SU-DHL-6 (cell line): ENCODE results near the gene SYT5.

Experiments
- H2AFZ ChIP-seq: fragments of 200-600 bp; sonication (generic); 2 replicates; pipeline ENCODE4 v1.6.1; 2014; ENCODE audit warnings: low read depth, mild to moderate bottlenecking, moderate library complexity, mixed read lengths, antibody characterized with exemption, low read length; ENCODE audit not compliant: severe bottlenecking
- H3F3A ChIP-seq: fragments of 200-600 bp; shearing (Covaris generic); 2 replicates; pipeline ENCODE4 v1.6.0; 2016; ENCODE audit warnings: antibody characterized with exemption, mild to moderate bottlenecking; ENCODE audit not compliant: insufficient read depth
- H3K27ac ChIP-seq: fragments of 200-600 bp; sonication (generic); 2 replicates; pipeline ENCODE4 v1.5.1; 2016; ENCODE audit warnings: low read depth, mild to moderate bottlenecking, low read length, moderate library complexity, mixed read lengths
- H3K27me3 ChIP-seq: fragments of 200-600 bp; sonication (generic), shearing (Covaris generic); 2 replicates; pipeline ENCODE4 v1.6.0; 2014; ENCODE audit warnings: mild to moderate bottlenecking, low read length
- H3K36me3 ChIP-seq: fragments of 200-600 bp; sonication (generic); 2 replicates; pipeline ENCODE4 v1.6.1; 2014; ENCODE audit warnings: mild to moderate bottlenecking, low read length, mixed read lengths
- H3K4me2 ChIP-seq: fragments of 300-600, 200-600 bp; shearing (Covaris generic), sonication (generic); 2 replicates; pipeline ENCODE4 v1.6.0; 2014; ENCODE audit warnings: low read length, low read depth, mild to moderate bottlenecking; ENCODE audit not compliant: poor library complexity, severe bottlenecking
- H3K4me3 ChIP-seq: fragments of 200-600 bp; sonication (generic); 2 replicates; pipeline ENCODE4 v1.5.1; 2014; ENCODE audit warnings: antibody characterized with exemption, low read length, mild to moderate bottlenecking, mixed read lengths; ENCODE audit not compliant: insufficient read depth, poor library complexity, severe bottlenecking
- H3K79me2 ChIP-seq: fragments of 200-600 bp; sonication (generic); 2 replicates; pipeline ENCODE4 v1.6.1; 2014; ENCODE audit warnings: mild to moderate bottlenecking, low read length, moderate library complexity; ENCODE audit not compliant: insufficient read depth
- H3K9ac ChIP-seq: fragments of 200-600 bp; sonication (generic); 2 replicates; pipeline ENCODE4 v1.7.0; 2014; ENCODE audit warnings: mild to moderate bottlenecking, low read length
- H3K9me2 ChIP-seq: fragments of 200-600 bp; sonication (generic); replicated peaks from 2 replicates; pipeline ENCODE4 v1.6.1; 2014; ENCODE audit warnings: low read length; ENCODE audit not compliant: insufficient read depth
- H3K9me3 ChIP-seq: fragments of 200-600 bp; sonication (generic); 2 replicates; pipeline ENCODE4 v1.6.1; 2014; ENCODE audit warnings: low read length, mixed read lengths; ENCODE audit not compliant: insufficient read depth
- H4K20me1 ChIP-seq: fragments of 200-600 bp; sonication (generic); 2 replicates; pipeline ENCODE4 v1.6.1; 2014; ENCODE audit warnings: low read depth, mild to moderate bottlenecking, antibody characterized with exemption, low read length, moderate library complexity, mixed read lengths
- EZH2phosphoT487 ChIP-seq: fragments of 200-600 bp; sonication (generic), shearing (Covaris generic); conservative IDR thresholded peaks from 2 replicates; pipeline ENCODE4 v1.6.1; 2018; ENCODE audit warnings: mild to moderate bottlenecking, antibody characterized with exemption, low read length, moderate library complexity, mixed read lengths
- TF ChIP-seq, protein P1 (sequence below): fragments of 200-600 bp; sonication (generic); IDR thresholded peaks from one replicate; pipeline ENCODE4 v1.5.1; 2017; ENCODE audit warnings: antibody characterized with exemption, mild to moderate bottlenecking, low read length, moderate library complexity; ENCODE audit not compliant: insufficient read depth, poor library complexity, severe bottlenecking

SYT5 gene

DNA sequence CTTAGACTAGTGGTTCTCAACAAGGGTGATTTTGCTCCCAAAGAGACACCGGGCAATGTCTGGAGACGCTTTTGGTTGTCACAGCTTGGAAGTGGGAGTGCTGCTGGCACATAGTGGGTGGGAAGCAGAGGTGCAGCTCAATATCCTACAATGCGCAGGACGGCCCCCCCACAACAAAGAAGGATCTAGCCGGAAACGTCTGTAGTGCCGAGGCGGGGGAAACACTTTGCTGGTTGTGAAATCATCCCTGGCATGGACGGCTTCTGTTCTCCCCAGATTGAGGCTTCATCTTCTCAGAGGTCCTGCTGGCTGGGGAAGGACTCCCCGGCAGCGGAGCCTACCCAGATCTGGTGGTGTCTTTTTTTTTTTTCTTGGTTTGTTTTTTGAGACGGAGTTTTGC, 13.4 kb upstream of the SYT5 start:
- no peak for TF ChIP-seq EZH2phosphoT487
- TF ChIP-seq, protein P1, sequence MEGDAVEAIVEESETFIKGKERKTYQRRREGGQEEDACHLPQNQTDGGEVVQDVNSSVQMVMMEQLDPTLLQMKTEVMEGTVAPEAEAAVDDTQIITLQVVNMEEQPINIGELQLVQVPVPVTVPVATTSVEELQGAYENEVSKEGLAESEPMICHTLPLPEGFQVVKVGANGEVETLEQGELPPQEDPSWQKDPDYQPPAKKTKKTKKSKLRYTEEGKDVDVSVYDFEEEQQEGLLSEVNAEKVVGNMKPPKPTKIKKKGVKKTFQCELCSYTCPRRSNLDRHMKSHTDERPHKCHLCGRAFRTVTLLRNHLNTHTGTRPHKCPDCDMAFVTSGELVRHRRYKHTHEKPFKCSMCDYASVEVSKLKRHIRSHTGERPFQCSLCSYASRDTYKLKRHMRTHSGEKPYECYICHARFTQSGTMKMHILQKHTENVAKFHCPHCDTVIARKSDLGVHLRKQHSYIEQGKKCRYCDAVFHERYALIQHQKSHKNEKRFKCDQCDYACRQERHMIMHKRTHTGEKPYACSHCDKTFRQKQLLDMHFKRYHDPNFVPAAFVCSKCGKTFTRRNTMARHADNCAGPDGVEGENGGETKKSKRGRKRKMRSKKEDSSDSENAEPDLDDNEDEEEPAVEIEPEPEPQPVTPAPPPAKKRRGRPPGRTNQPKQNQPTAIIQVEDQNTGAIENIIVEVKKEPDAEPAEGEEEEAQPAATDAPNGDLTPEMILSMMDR, result no peak
- no peak overlapping the region for H3K4me2 ChIP-seq
- no peaks in the 10 kb centered on the region for H3K36me3 ChIP-seq
- H3F3A ChIP-seq, result no peaks in the 10 kb centered on the region
- no peaks in the 10 kb centered on the region for H3K9me2 ChIP-seq
- no peak overlapping the region for H3K27ac ChIP-seq
- no peak overlapping the region for H2AFZ ChIP-seq
- no peaks in the 10 kb centered on the region for H3K9me3 ChIP-seq
- H4K20me1 ChIP-seq, result no peaks in the 10 kb centered on the region
- H3K27me3 ChIP-seq, result no peaks in the 10 kb centered on the region
- no peak overlapping the region for H3K4me3 ChIP-seq
- no peaks in the 10 kb centered on the region for H3K79me2 ChIP-seq
- H3K9ac ChIP-seq, result no peak overlapping the region

DNA sequence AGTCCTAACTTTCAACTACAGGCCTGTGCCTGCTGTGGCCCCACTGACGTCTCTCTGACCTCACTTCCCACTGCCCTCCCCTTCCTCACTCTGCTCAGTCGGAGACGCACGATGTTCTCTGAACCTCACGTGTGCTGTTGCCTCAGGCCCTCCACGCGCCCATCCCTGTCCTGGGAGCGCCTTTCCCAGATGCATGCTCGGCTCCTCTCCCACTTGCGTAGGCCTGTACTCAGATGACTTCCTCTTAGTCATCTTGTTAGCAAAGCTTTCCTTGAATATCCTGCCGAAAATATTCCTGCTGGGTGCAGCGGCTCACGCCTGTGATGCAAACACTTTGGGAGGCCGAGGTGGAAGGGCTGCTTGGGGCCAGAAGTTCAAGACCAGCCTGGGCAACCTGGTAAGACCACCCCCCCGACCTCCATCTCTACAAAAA, 9.3 kb upstream of the SYT5 start:
- Histone ChIP-seq H4K20me1 (no peaks in the 10 kb centered on the region), H3K27ac (no peak overlapping the region), H3K36me3 (no peaks in the 10 kb centered on the region), H3F3A (no peaks in the 10 kb centered on the region), H3K4me3 (no peak overlapping the region), H3K79me2 (no peaks in the 10 kb centered on the region), H3K9ac (no peak overlapping the region), H3K9me3 (no peaks in the 10 kb centered on the region), H2AFZ (no peak overlapping the region), H3K27me3 (no peaks in the 10 kb centered on the region), H3K4me2 (no peak overlapping the region), H3K9me2 (no peaks in the 10 kb centered on the region)
- no peak for TF ChIP-seq EZH2phosphoT487
- TF ChIP-seq, protein P1, result no peak

DNA sequence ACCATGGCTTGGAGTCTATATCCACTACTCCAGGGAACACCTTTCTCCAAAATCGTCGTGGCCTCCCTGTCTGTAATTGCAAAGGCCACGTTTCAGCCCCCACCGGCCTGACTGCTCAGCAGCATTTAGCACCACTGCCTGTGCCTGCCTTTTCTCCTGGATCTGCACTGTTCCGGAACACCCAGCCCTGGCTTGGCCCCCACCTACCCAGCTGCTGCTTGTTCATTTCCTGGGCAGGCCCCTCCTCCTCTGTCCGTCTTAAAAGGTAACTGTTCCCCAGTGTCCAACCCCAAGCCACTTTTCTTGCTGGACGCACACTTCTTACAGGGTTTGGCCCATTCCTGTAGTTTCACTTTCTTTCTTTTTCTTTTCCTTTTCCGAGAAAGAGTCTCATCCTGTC, 8.5 kb upstream of the SYT5 start:
- Histone ChIP-seq H3K4me2 (no peak overlapping the region), H3K9me2 (no peaks in the 10 kb centered on the region), H4K20me1 (no peaks in the 10 kb centered on the region), H3K79me2 (no peaks in the 10 kb centered on the region), H3K9ac (no peak overlapping the region), H3K27me3 (no peaks in the 10 kb centered on the region), H3K27ac (no peak overlapping the region), H2AFZ (no peak overlapping the region), H3F3A (no peaks in the 10 kb centered on the region), H3K9me3 (no peaks in the 10 kb centered on the region), H3K4me3 (no peak overlapping the region), H3K36me3 (no peaks in the 10 kb centered on the region)
- TF ChIP-seq, protein P1, result no peak
- no peak for TF ChIP-seq EZH2phosphoT487

DNA sequence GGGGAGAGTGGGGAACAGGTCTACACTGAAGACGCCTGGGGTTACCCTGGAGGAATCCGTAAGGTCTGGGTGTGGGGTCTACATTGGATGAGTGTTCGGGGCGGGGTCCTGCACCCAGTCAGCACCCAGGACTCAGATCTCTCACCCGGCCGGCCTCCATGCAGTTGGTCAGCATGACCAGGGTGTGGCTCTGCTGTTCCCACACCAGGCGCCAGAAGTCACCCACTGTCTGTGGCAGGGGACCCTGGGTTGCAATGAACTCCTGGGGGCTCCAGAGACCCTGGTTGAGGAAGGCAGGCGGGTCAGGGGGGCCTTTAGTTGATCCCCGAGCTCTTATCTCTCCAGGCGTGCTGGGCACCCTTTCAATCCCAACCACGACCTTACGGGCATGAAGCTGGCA, 6.0 kb upstream of the SYT5 start:
- H4K20me1 ChIP-seq, result no peaks in the 10 kb centered on the region
- no peaks in the 10 kb centered on the region for H3K9me3 ChIP-seq
- TF ChIP-seq EZH2phosphoT487, result no peak
- TF ChIP-seq, protein P1, result no peak
- no peaks in the 10 kb centered on the region for H3K27me3 ChIP-seq
- H3K27ac ChIP-seq, result no peak overlapping the region
- no peak overlapping the region for H3K9ac ChIP-seq
- no peaks in the 10 kb centered on the region for H3K79me2 ChIP-seq
- no peak overlapping the region for H3K4me3 ChIP-seq
- H3K9me2 ChIP-seq, result no peaks in the 10 kb centered on the region
- no peaks in the 10 kb centered on the region for H3F3A ChIP-seq
- H3K4me2 ChIP-seq, result no peak overlapping the region
- H3K36me3 ChIP-seq, result no peaks in the 10 kb centered on the region
- H2AFZ ChIP-seq, result no peak overlapping the region
